ENCODE measurements around the gene TMPRSS6.
"Not testable (repeated sequence)": the region's sequence is repeated elsewhere in the genome, so short reads cannot be mapped to it uniquely, and the experiment has no call there.

Gene TMPRSS6

GRCh38 chr22:37086184-37086583, 23.3 kb downstream of the TMPRSS6 start:
- no peak for DNase-seq

- no peak for DNase-seq
Observed at GRCh38 chr22:37084385-37084784, 25.1 kb downstream of the TMPRSS6 start.

GRCh38 chr22:37083914-37084313, 25.6 kb downstream of the TMPRSS6 start:
- no peak for DNase-seq

GRCh38 chr22:37082251-37082873, 27.2 kb downstream of the TMPRSS6 start:
- DNase-seq, result peak; percentile 39

GRCh38 chr22:37080838-37081237, 28.7 kb downstream of the TMPRSS6 start:
- no peak for DNase-seq

- DNase-seq, result no peak
Observed at GRCh38 chr22:37080438-37080837, 29.1 kb downstream of the TMPRSS6 start.

- DNase-seq, result peak; percentile 48
Observed at GRCh38 chr22:37079668-37080171, 29.8 kb downstream of the TMPRSS6 start.

GRCh38 chr22:37079158-37079557, 30.4 kb downstream of the TMPRSS6 start:
- DNase-seq, result no peak

GRCh38 chr22:37077802-37078448, 31.6 kb downstream of the TMPRSS6 start:
- peak; percentile 20 for DNase-seq

GRCh38 chr22:37075822-37076433, 33.6 kb downstream of the TMPRSS6 start:
- no peak for DNase-seq

GRCh38 chr22:37075046-37075445, 34.5 kb downstream of the TMPRSS6 start:
- no peak for DNase-seq

- no peak for DNase-seq
Observed at GRCh38 chr22:37074537-37074936, 35.0 kb downstream of the TMPRSS6 start.

GRCh38 chr22:37072673-37073072, 36.8 kb downstream of the TMPRSS6 start:
- no peak for DNase-seq

- DNase-seq, result not testable (repeated sequence)
Observed at GRCh38 chr22:37071850-37072592, 37.5 kb downstream of the TMPRSS6 start.

GRCh38 chr22:37070744-37071143, 38.8 kb downstream of the TMPRSS6 start:
- DNase-seq, result no peak

- DNase-seq, result no peak
Observed at GRCh38 chr22:37070334-37070733, 39.2 kb downstream of the TMPRSS6 start.

GRCh38 chr22:37069719-37070118, 39.8 kb downstream of the TMPRSS6 start:
- DNase-seq, result no peak

GRCh38 chr22:37069319-37069718, 40.2 kb downstream of the TMPRSS6 start:
- DNase-seq, result no peak

- DNase-seq, result no peak
Observed at GRCh38 chr22:37068859-37069258, 40.7 kb downstream of the TMPRSS6 start.

- DNase-seq, result no peak
Observed at GRCh38 chr22:37067428-37067827, 42.1 kb downstream of the TMPRSS6 start.

GRCh38 chr22:37065961-37066360, 43.6 kb downstream of the TMPRSS6 start:
- DNase-seq, result no peak

- no peak for DNase-seq
Observed at GRCh38 chr22:37065180-37065579, 44.3 kb downstream of the TMPRSS6 start.

GRCh38 chr22:37064553-37064952, 45.0 kb downstream of the TMPRSS6 start:
- no peak for DNase-seq

Measured in fibroblast of skin of right quadriceps (primary cell).